NCI-H524 treated with DMSO at 0.1 percent for 48 hours (cell line): ENCODE results near the gene OSBPL10.
"Not testable (repeated sequence)": the region's sequence is repeated elsewhere in the genome, so short reads cannot be mapped to it uniquely, and the experiment has no call there.

Experiments used
- DNase-seq: peaks from one replicate; lab custom pipeline; 2025; lab: John Stamatoyannopoulos, UW

Gene OSBPL10, protein sequence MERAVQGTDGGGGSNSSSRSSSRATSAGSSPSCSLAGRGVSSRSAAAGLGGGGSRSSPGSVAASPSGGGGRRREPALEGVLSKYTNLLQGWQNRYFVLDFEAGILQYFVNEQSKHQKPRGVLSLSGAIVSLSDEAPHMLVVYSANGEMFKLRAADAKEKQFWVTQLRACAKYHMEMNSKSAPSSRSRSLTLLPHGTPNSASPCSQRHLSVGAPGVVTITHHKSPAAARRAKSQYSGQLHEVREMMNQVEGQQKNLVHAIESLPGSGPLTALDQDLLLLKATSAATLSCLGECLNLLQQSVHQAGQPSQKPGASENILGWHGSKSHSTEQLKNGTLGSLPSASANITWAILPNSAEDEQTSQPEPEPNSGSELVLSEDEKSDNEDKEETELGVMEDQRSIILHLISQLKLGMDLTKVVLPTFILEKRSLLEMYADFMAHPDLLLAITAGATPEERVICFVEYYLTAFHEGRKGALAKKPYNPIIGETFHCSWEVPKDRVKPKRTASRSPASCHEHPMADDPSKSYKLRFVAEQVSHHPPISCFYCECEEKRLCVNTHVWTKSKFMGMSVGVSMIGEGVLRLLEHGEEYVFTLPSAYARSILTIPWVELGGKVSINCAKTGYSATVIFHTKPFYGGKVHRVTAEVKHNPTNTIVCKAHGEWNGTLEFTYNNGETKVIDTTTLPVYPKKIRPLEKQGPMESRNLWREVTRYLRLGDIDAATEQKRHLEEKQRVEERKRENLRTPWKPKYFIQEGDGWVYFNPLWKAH

DNA sequence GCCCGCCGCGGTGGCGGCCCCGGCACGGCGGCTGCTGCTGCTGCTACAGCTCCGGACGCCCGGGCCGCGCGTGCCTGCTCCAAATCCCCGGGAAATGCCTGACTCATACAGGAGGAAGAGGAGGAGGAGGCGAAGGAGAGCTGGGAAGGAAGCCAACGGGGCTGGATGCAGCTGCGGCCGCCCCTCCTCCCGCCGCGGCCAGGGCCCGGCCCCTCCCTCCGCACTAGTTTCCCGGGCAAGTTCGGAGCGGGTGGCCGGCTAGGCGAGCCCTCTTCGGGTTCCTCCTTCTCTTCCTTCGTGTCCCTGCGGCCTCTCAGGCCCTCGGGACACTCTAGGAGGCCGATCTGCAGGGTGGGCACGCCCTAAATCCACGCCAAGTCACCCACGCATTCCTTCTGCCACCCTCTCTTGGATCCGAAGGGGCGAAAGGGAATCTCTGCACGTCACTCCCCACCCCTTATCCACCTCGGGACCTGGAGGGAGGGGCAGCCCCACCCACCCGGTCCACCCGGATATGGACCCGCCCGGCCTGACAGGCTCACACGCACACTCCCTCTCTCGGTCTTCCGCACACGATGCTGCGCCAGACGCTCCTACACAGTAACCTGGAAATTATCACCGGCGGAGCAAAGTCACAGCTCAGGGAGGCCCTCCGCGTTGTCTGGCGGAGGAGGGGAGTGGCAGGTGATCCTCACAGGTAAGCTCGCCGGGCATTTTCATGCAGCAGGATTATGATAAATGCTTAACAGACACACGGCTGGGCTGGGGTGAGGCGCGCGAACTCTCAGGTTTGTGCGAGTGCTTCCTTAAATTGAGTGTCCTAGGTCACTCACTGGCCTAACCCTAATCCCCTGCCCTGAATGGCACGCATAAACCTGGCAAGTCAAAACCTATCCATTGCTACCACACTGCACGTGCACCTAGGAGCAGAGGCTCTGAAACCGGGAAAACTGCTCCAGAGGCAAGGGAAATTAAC, at the start of gene OSBPL10, which contains the start of gene ZNF860:
OSBPL10 (minus strand) TSS at position 57 of the 976 bp plus-strand sequence. CDS start 83 bp downstream, outside the sequence.
ZNF860 (plus strand) TSS at position 545 of the 976 bp plus-strand sequence. CDS start 7,330 bp downstream, outside the sequence.
- DNase-seq: peak; percentile 14

GRCh38 chr3:32026593-32026992, 45.5 kb upstream of the OSBPL10 start:
- no peak for DNase-seq

DNA sequence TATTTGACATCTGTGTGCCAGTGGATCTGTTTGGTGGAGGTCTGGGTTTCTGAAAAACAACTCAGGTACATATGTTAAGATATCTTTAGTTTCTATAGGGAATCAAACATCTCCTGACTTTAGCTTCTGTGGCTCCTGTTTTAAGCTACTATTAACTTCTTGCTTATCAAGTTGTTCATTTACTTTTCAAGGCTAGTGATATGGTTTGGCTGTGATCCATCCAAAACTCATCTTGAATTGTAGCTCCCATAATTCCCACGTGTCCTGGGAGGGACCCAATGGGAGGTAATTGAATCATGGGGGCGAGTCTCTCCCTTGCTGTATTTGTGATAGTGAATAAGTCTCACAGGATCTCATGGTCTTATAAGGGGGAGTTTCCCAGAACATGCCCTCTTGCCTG, 41.9 kb upstream of the OSBPL10 start:
- DNase-seq: no peak

GRCh38 chr3:32021748-32022147, 40.7 kb upstream of the OSBPL10 start:
- DNase-seq: no peak

DNA sequence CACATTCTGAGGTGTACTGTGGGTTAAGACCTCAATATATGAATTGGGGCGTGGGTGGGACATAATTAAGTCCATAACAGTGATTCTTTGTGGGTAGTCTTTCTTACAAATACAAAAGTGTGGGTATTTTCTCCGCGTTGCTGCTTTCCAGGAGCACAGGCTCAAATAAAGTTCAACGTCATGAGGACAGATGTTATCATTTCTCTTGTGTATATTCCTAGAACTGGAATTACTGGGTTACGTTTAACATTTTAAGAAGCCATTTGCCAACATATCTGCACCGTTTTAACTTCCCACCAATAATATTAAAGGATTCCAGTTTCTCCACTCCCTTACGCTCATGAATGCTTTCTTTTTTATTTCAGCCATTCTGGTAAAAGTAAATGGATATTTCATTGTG, 40.1 kb upstream of the OSBPL10 start:
- no peak for DNase-seq

DNA sequence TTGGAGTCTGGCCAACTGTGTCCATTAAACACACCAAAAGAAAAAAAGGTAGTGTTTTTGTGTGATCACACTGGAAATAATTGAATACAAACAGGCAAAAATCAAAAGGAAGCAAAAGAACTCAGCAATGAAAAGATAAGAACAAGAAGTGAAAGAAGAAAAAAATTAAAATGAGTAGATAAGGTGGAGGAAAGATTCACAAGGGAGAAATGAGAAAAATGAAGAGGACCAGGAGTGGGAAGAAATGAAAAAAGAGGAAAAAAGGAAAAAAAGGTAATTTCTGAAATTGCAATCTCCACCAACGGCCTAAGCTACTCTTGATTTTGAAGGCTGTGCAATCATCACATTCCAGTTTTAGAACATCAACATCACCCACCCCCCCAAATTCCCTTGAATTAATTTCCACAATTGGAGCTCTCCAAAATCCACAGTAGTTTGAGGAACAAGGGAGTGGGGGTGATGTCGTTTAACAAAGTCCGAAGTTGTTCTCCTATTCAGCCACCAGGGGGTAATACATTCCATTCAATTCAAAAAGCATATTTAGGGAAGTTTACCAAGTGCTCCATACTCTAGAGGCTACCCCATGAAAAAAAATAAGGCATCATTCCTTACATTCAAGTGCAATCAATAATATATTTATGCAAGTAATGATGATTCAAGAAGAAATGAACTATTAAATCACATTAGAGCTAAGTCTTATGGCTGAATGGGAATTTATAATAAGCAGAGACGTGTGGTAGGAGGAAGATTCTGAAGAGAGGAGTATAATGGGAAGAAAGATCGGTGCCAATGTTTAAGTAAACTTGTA, 37.9 kb upstream of the OSBPL10 start:
- DNase-seq: no peak

- no peak for DNase-seq
These were observed 36.2 kb upstream of the OSBPL10 start for GRCh38 chr3:32017286-32017685.

GRCh38 chr3:32015638-32016037, 34.6 kb upstream of the OSBPL10 start:
- DNase-seq: not testable (repeated sequence)

GRCh38 chr3:32010699-32011098, 29.6 kb upstream of the OSBPL10 start:
- DNase-seq: not testable (repeated sequence)

DNA sequence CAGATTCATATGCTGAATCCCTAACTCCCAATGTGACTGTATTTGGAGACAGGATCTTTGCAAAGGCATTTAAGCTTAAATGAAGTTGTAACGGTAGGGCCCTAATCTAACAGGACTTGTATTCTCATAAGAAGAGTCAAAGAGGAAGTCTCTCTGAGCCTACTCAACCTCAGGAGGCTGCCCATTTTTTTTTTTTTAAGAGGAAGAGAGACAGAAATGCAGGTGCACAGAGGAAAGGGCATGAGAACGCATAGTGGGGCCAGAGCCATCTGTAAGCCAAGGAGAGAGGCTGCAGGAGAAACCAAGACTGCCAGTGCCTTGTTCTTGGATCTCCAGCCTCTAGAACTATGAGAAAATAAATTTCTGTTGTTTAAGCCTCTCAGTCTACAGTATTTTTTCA, 28.9 kb upstream of the OSBPL10 start:
- no peak for DNase-seq

- no peak for DNase-seq
These were observed 28.0 kb upstream of the OSBPL10 start for GRCh38 chr3:32009101-32009500.

DNA sequence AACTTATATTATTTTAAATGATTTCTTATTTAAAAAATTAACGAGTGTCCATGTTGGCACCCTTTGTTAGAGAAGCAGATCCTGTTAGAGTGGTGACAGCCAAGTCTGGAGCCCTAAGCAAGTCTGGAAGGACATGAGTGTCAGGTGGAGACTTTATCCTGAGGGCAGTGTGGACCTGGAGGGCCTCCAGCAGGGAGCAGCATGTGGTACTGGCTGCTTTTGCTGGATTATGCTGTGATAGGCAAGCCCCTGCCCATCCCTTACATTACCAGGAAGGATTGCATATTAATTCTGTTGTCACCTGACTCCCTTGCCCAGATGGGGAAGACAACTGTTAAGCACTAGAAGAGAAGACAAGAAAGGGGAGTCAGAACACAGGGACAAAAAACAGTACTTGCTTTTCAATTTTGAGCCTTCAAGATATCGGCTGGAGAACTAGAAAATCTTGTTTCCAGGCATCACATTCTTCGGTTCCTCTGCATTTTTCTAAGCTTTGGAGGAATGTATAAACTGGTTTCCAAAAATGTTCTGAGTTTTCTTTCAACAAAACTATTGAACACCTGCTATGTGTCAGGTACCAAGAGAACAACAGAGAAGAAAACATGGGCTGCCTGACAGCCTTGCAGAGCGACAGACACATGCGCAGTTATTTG, 23.2 kb upstream of the OSBPL10 start:
- DNase-seq: peak; percentile 92

- DNase-seq: no peak
These were observed 22.3 kb upstream of the OSBPL10 start for GRCh38 chr3:32003380-32003779.

- no peak for DNase-seq
These were observed 21.7 kb upstream of the OSBPL10 start for GRCh38 chr3:32002561-32003368.

GRCh38 chr3:32000877-32001276, 19.8 kb upstream of the OSBPL10 start:
- DNase-seq: no peak

GRCh38 chr3:31999907-32000439, 18.9 kb upstream of the OSBPL10 start:
- no peak for DNase-seq

DNA sequence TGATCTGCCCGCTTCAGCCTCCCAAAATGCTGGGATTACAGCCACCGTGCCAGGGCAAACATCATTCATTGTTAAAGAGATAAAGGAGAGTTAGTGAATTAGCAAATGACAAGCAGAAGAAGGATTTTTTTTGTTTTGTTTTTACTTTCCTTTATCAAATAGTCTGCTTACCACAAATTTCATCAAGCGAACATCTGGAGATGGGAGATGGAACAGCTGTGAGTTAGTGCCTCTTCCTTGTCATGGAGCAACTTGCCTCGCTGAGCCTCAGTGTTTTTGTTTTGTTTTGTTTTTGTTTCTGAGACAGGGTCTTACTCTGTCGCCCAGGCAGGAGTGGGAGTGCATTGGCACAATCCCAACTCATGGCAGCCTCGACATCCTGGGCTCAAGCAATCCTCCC, 16.4 kb upstream of the OSBPL10 start:
- no peak for DNase-seq

GRCh38 chr3:31996195-31996594, 15.1 kb upstream of the OSBPL10 start:
- DNase-seq: no peak

DNA sequence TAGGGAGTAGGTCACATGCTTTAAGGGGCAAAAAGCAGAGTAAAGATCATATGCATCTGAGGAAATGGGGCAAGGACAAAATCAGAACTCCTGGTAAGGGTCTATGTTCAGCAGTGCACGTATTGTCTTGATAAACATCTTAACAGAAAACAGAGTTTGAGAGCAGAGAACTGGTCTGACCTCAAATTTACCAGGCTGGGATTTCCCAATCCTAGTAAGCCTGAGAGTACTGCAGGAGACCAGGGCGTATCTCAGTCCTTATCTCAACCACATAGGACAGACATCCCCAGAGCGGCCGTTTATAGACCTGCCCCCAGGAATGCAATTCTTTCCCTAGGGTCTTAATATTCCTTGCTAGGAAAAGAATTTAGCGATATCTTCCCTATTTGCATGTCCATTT, 14.0 kb upstream of the OSBPL10 start:
- DNase-seq: not testable (repeated sequence)
